HCEC 1CT (cell line): ENCODE data around the gene KSR2.
"Not testable (repeated sequence)": the region's sequence is repeated elsewhere in the genome, so short reads cannot be mapped to it uniquely, and the experiment has no call there.

Experiments used
- DNase-seq: peaks from one replicate; pipeline ENCODE4 v3.0.0-alpha.2; 2017

The KSR2 gene

DNA sequence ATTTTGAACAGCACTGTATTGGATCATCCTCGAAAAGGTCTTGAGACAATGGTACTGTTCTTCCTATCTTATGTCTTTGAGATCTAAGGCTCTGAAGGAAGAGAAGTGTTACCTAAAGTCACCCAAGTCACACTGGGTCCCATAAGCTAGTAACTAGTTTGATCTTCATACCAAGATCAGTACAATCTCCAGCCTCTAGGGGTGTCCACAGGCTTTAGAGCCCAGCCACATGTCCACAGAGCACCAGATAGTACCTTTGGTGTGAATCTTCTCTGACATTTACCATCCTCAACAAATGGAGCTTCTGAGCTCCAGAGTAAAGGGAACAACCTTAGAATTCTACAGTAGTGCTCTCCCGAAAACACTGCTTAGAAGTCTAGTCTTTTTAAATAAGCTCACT, 78.7 kb downstream of the KSR2 start:
- no peak for DNase-seq

GRCh38 chr12:117889098-117889497, 79.7 kb downstream of the KSR2 start:
- DNase-seq = no peak

DNA sequence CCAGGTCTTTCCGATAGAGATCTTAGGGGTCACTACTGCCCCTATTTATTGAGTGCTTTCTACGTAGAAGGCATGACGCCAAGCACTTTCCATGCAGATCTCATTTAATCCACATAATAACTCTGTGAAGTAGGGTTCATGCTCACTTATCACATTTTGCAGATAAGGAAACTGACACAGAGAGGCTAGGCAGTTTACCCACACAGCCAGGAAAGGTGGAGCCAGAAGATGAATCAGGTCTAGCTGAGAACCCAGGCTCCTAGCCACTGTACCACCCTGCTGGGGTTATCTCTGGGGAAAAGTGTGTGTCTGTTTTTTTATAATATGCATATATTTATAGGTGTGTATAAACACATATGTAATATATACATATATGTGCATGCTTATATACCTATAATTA, 83.6 kb downstream of the KSR2 start:
- no peak for DNase-seq

- DNase-seq = no peak
Observed at GRCh38 chr12:117884161-117884560, 84.6 kb downstream of the KSR2 start.

DNA sequence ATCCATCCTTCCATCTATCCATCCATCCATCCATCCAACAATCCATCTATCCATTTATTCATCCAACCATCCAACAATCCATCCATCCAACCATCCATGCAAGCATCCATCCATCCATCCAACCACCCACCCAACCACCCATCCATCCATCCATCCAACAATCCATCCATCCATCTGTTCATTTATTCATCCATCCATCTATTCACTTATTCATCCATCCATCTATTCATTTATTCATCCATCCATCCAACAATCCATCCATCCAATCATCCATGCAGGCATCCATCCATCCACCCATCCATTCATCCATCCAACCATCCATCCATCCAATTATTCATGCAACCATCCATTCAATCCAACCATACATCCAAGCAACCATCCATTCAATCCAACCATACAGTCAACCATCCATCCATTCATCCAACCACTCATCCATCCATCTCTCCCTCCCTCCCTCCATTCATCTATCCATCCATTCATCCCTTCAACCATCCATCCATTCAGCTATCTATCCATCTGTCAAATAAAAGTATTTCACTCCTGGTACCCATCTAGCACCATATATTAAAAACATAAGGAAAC, 86.1 kb downstream of the KSR2 start:
- no peak for DNase-seq

DNA sequence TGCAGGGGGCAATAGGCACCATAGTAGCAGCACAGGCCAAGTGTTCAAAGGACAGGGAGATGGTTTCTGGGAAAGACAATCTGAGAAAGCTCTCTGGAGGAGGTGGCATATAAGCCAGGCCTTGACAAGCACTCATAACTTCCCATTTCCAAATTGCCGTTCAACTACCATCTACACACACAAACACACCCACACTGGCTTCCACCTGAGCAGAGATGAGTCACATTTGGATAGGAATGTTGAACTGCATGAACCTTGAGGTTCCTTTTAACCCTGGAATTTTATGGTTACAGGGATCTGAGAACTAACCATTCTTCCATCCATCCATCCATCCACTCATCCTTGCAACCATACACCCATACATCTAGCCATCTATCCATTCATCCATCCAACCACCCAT, 86.6 kb downstream of the KSR2 start:
- no peak for DNase-seq

- no peak for DNase-seq
Observed at GRCh38 chr12:117881517-117881916, 87.3 kb downstream of the KSR2 start.

GRCh38 chr12:117878605-117879004, 90.2 kb downstream of the KSR2 start:
- DNase-seq = no peak

DNA sequence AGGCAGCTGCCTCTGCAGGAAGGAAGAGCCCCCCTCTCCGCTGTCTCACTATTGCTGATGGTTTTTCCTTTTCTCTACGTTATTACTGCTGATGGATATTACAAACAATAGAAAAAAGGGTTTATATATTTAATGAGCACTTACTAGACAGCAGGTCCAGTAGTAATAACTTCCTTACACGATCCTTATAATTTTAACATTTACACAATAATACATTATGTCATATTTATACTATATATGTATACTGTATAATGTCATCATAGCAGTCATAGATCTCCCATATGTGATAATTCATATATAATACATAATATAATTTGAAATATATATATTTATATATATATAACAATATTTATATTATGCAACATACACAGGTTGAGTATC, 92.4 kb downstream of the KSR2 start:
- no peak for DNase-seq

DNA sequence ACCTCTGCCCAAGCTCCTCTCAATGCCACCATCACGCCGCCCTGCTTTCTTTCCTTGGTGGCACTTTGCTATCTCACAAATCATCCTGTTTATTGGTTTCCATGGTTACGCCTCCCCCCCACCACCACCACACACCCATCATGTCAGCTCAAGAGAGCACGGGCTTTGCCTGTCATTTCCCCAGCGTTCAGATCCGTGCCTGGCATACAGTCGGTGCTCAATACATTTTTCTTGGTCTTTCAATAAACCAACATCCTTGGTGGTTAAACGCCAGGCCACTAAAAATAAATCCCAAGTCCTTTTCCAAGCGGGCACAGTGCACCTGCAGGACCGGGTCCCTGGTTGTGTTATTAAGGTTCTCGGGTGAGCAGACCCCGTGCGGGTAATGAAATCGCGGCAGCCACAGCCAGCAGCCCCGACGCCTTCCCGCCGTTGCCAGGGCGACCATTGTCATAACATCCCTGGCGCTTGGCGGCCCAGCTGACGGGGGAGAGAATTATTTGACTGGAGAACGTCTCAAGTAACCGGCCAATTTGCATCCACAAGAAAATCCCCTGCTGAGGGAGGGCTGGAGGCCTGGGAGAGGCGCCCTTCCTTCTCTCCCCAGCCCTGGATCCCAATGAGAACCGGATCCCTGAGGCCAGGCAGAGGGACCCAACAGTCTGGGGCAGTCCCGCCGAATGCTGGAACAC, 92.9 kb downstream of the KSR2 start:
- DNase-seq = no peak

DNA sequence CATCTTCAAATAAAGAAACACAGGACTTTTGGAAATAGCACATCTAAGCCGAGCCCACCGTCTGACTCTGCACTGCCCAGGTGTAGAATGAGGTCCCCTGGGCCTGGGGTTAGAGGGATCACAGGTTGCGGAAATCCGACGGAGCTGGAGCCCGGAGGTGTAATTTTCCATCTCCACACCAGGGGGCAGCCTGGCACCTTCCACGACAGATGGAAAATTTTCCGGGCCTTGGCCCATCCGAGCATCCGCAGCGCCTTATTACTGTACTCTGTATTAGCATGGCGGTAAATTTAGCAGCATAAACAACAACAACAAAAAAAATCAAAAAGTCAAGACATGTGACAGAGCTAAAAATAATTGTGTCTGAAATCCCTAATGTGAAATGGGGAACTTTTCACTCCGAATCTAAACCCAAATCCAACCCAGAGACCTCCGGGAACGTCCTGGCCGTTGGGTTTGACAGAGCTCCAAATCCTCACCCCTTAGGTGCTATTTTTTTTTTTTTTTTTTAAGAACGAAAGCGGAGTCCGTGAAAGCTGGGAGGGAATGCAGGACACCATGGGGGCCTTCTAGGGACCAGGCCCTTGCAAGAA, 93.9 kb downstream of the KSR2 start:
- peak; percentile 46 for DNase-seq

DNA sequence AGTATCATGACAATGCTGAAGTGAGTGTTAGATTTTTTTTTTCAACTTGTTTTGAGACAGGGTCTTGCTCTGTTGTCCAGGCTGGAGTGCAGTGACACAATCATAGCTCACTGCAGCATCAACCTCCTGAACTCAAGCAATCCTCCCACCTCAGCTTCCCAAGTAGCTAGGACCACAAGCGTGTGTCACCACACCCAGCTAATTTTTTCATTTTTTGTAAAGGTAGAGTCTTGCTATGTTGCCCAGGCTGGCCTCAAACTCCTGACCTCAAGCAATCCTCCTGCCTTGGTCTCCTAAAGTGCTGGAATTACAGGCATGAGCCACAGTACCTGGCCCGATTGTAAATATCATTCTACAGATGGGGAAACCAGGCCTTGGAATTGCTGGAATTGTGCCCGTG, 94.6 kb downstream of the KSR2 start:
- DNase-seq = not testable (repeated sequence)

DNA sequence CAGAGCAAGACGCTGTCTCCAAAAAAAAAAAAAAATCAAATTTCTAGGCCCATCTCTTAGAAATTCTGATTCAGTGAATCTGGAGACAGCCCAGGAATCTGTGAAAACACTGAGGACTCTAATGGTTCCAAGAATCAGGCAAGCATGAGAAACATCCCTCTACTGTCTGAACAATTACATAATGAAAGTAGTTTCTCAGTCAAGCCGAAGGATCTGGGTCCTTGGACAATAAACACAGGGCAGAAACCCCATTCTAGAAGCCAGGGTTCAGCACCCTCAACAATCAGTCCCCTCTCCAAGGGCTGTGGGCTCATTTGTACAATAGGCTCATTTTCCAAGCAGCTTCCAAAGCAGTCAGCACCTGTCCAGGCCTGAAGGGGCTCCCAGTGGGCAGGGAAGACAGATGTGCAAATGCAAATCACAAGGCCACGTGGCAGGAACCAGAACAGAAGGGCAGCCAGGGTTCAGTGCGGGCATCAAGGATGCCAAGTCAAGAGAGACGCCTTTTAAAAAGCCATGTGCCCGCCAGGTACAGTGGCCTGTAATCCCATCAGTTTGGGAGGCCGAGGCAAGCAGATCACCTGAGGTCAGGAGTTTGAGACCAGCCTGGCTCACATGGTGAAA, 96.1 kb downstream of the KSR2 start:
- DNase-seq = no peak

DNA sequence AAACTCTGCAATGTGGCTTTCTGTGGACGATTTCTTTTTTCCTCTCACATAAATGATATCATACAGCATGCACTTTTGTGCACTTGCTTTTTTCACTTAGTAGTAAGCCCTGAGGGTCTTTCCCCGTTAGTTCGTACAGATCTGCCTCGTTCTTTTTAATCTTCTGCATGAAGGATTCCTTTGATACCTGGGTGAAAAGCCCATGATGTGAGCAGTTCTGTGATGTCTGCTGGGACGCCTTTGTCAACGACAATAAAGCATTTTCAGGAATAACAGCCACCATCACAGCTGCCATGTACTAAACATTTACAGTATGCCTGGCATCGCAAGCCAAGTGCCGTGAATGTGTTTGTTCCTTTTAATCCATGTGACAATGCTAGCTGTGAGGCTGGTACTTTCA, 99.2 kb downstream of the KSR2 start:
- DNase-seq = no peak

DNA sequence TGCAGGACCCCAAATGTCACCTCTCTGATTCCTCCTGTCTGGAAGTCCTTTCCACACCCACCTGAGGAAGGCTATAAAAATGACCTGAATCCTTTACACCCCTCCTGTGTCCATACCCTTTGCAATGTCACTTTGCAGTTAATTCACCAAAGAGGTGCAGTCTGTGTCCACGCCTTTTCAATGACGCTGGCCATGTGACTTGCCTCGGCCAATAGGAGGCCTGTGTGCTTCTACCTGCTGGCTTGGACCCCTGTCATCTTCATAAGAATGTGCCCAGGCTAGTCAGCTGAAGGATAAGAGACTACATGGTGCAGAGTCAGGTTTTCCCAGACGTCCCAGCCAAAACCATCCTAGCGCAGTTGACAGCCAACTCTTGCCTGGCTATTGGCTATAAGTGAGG, 101.4 kb downstream of the KSR2 start:
- DNase-seq = no peak

DNA sequence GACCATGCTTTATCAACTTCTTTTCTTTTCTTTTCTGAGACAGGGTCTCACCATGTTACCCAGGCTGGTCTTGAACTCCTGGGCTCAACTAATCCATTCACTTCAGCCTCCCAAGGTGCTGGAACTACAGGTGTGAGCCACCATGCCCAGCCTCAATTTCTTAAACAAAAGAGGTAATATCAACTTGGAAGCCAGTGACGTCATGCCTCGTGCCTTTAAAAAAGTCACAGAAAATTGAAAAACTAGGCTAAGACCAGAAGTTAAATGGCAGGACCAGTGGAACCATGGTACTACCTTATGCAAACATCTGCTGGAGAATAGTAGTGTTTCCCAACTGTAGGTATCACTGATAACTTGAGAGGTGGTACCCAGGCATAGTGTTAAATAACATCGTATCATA, 103.3 kb downstream of the KSR2 start:
- no peak for DNase-seq

- DNase-seq = peak; percentile 33
Observed at GRCh38 chr12:117863002-117863709, 105.6 kb downstream of the KSR2 start.

- DNase-seq = no peak
Observed at GRCh38 chr12:117861691-117862090, 107.1 kb downstream of the KSR2 start.

DNA sequence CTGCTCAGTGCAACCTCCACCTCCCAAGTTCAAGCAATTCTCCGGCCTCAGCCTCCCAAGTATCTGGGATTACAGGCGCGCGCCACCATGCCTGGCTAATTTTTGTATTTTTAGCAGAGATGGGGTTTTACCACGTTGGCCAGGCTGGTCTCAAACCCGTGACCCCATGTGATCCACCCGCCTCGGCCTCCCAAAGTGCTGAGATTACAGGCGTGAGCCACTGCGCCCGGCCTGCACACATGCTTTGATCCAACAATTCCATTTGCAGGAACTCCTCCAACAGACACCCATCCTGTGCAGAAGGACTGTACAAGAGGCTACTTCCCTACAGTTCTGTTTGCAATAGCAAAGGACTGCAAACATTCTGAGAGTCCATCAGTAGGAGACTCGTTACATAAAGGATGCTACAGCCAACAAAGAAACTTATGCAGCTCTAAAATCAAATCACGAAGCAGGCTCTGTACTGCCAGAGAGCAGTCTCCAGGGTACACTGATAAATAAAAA, 108.0 kb downstream of the KSR2 start:
- DNase-seq = not testable (repeated sequence)

DNA sequence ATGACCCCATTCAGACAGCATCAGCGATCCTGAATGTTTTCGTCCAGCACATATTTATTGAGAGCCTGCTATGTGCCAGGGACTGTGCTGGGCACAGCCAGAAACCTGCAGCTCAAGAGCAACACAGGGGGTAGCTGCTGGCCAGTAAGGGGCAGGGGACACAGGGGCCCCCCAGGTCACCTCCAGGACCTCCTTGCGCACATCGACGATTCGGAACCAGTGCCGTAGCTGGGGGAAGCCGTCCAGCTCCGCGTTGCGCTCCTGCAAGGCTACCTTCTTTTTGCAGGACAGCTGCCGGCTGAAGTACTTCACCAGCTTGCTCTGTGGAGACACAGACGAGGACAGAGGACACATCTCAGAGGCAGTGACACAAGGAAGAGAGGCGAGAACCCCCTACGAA, 108.7 kb downstream of the KSR2 start:
- no peak for DNase-seq

DNA sequence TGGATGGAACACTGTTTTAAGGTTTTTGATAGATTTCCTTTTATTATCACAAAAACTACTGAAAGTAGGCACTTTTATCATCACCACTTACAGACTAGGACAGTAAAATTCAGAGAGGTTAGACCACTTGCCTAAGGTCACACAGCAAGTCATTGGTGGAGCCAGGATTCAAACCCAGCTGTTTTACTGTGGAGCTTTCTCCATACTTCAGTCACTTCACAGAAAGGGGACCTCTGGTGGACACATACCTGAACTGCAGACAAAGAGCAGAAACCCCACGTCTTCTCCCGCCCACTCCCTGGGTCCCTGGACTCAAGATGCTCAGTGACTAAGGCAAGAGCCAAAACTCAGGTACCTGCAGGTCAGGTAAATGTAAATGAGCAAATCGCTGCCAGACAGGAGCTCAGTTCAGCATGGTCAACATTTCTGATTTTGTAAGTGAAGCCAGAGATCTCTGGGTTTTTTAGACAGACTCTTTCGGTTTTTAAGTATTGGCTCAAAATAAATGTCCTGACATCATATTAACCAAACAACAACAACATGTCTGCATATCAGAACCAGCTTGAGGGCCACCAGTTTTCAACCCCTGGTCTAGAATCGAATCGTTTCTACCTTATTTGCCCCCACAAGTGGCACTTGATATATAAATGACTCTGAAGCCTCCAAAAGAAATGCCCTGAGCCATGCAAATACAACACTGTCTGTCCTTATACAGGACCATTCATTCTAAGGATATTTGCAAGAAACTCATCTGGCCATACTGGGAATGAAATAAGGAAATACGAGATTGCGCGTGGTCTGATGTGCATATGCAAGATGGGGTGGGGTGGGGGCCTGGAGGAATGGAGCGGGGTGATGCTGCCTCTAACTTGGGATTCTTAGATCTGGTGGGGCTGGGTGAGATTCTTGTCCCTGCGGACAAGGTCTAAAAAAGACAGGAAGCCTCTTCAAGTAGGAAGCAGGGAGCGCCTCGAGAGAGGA, 110.9 kb downstream of the KSR2 start:
- peak; percentile 42 for DNase-seq

DNA sequence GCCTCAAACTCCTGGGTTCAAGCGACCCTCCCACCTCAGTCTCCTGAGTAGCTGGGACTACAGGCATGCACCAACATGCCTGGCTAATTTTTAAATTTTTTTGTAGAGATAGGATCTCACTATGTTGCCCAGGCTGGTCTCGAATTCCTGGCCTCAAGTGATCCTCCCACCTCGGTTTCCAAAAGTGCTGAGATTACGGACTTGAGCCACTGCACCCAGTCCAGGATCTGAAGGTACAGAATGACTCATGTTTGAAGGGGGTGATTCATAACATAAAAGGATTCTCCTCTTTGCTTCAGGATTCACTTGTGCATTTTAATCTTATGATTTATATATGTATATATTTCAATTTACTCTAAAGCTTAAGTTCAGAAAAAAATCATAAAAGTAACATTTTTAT, 111.7 kb downstream of the KSR2 start:
- DNase-seq = peak; percentile 35
